ENCODE results near the gene LEKR1. TPM values are rescaled to one million over a fixed set of nuclear protein-coding genes. Genes with fewer than 3 reads are reported as not detected.

LEKR1 gene
- total RNA-seq, 2 donors from 2014 or later, result 4.2 TPM; not detected in 1

DNA sequence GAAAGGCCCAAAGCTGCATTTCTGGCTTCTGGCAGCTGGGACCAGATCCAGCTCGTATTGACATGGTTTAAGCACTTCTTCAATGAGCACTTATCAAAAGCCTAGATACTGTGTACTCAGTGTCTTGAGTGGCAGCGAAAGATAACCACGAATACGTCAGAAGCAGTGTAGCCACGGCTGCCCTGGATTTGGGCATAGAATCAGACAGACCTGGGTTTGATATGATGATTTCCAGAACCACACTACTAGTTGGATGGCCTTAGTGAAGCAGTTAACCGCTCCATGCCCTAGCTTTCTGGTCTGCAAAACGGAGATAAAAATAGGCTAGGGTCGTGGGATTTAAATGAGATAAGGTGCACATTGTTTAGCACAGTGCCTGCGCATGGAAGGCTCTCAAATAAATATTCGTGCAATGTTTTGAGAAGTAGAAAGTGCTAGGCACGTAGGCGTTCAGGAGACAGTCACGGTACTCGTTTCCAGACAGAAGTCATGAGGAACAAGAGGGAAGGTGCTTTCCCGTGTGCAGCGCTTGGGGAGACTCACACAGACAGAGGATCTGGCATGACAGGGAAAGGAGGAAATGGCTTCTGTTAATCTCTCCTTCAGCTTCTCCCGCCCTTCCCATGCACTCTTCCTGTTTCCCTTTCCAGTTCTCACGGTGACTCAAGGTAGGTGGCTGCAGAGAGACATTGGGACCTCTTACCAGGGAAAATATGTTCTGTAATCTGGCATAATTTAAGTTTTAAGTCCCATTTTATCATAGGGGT lies 263.5 kb downstream of the LEKR1 start:
- H3K4me3 ChIP-seq, result peak overlapping the region; percentile 88
- ATAC-seq (ENCODE audit: insufficient number of reproducible peaks, low FRiP score, low read depth) (no peak), DNase-seq (ENCODE audit: low spot score) (no peak)

DNA sequence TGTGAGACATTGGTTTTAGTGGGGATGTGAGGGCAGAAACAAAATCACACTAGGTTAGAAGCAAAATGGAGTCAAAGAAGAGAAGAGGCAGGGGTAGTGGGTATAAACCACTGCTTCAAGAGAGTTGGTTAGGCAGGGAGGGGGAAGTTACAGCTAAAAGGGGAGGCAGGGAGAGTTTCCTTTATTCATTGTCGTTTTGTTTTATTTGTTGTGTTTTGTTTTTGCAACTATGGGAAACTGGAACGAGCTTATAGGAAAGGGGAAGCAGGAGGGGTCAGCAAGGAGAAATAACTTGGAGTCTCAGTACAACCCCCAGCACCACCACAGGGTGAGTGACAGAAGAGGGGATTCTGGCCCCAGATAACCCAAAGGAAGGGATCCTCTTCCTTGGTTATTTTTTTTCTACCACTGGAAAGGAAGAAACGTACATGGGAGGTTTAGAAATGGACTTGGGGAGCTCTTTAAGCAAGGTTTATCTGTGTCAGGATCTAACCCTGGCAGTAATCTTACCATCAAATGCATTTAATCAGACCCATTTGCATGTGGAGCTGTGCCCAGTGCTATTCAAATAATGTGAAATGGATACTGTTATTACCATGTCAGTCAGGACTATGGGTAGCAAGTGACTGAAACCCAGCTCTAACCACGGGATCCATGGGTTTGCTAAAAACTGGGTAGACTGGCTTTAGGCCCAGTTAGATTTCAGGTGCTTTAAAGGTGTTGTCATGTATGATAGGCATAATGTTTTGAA lies 265.1 kb downstream of the LEKR1 start:
- TF ChIP-seq, protein P1, sequence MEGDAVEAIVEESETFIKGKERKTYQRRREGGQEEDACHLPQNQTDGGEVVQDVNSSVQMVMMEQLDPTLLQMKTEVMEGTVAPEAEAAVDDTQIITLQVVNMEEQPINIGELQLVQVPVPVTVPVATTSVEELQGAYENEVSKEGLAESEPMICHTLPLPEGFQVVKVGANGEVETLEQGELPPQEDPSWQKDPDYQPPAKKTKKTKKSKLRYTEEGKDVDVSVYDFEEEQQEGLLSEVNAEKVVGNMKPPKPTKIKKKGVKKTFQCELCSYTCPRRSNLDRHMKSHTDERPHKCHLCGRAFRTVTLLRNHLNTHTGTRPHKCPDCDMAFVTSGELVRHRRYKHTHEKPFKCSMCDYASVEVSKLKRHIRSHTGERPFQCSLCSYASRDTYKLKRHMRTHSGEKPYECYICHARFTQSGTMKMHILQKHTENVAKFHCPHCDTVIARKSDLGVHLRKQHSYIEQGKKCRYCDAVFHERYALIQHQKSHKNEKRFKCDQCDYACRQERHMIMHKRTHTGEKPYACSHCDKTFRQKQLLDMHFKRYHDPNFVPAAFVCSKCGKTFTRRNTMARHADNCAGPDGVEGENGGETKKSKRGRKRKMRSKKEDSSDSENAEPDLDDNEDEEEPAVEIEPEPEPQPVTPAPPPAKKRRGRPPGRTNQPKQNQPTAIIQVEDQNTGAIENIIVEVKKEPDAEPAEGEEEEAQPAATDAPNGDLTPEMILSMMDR (IDR thresholded peaks at IDR 0.05), result no peak
- DNase-seq (ENCODE audit: low spot score) (no peak), ATAC-seq (ENCODE audit: insufficient number of reproducible peaks, low FRiP score, low read depth) (no peak)
- Histone ChIP-seq H3K27me3 (replicated peaks; ENCODE audit: insufficient read depth) (no peaks in the 10 kb centered on the region), H3K27ac (peak overlapping the region; percentile 1 to 35), H3K4me3 (no peak overlapping the region), H3K36me3 (no peaks in the 10 kb centered on the region), H3K9me3 (no peaks in the 10 kb centered on the region), H3K4me1 (ENCODE audit: control insufficient read depth in 1 of 2, low read depth in 2 of 2) (peaks cover 27 to 54% of the 10 kb centered on the region in 2 donors)

More for the DNA sequence above, 263.5 kb downstream of the LEKR1 start:
- Histone ChIP-seq H3K27me3 (replicated peaks; ENCODE audit: insufficient read depth) (no peaks in the 10 kb centered on the region), H3K27ac (peak overlapping the region; percentile 97 to 99), H3K9me3 (no peaks in the 10 kb centered on the region), H3K36me3 (no peaks in the 10 kb centered on the region), H3K4me1 (ENCODE audit: control insufficient read depth in 1 of 2, low read depth in 2 of 2) (peaks cover 32 to 65% of the 10 kb centered on the region in 2 donors)
- TF ChIP-seq, protein P1 (IDR thresholded peaks at IDR 0.05), result no peak

DNA sequence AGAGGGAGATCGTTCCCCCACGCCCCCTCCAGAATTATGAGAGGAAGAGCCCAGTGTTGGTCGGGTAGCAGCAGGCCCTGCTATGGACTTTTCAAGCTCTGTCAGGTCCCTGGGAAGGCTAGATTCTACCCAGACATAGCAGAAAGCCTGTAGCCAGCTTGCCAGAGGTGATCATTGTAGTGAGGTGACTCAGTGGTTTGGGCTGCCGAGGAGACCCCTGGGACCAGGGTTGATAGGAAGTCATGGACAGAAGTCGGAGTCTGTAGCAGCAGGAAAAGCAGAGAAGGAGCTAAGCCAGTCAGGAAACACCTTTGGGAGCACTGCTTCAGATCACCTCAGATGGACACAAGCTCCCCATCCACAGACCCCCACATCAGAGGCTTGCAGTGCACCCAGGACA lies 266.1 kb downstream of the LEKR1 start:
- TF ChIP-seq, protein P1 (IDR thresholded peaks at IDR 0.05), result no peak
- ATAC-seq (ENCODE audit: insufficient number of reproducible peaks, low FRiP score, low read depth) (no peak), DNase-seq (ENCODE audit: low spot score) (no peak)
- Histone ChIP-seq H3K4me1 (ENCODE audit: control insufficient read depth in 1 of 2, low read depth in 2 of 2) (peaks cover 18 to 44% of the 10 kb centered on the region in 2 donors), H3K4me3 (no peak overlapping the region), H3K36me3 (no peaks in the 10 kb centered on the region), H3K27ac (peak overlapping the region; percentile 1 to 32), H3K9me3 (no peaks in the 10 kb centered on the region), H3K27me3 (replicated peaks; ENCODE audit: insufficient read depth) (no peaks in the 10 kb centered on the region)

DNA sequence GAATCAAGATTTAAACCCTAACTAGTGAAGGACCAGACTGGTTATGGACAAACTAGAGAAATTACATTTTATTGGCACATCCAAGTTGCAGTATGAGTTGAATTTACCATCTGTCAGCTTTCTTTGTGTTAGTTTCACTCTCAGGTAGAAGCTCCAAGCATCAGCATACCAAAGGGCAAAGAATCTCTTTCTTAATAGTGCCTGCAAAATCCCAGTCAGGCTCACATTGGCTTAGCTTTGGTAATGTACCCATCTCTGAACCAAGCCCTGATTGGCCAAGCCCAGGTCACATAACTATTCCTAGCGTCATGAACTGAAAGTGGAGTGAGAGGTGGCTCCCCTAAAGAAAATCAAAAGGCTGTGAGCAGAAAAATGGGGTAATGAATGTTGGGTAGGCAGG lies 266.9 kb downstream of the LEKR1 start:
- DNase-seq (ENCODE audit: low spot score) (no peak), ATAC-seq (ENCODE audit: insufficient number of reproducible peaks, low FRiP score, low read depth) (no peak)
- Histone ChIP-seq H3K4me3 (no peak overlapping the region), H3K27me3 (replicated peaks; ENCODE audit: insufficient read depth) (no peaks in the 10 kb centered on the region), H3K27ac (no peak overlapping the region), H3K4me1 (ENCODE audit: control insufficient read depth in 1 of 2, low read depth in 2 of 2) (peaks cover 9 to 36% of the 10 kb centered on the region in 2 donors), H3K36me3 (no peaks in the 10 kb centered on the region), H3K9me3 (no peaks in the 10 kb centered on the region)
- TF ChIP-seq, protein P1 (IDR thresholded peaks at IDR 0.05), result no peak

DNA sequence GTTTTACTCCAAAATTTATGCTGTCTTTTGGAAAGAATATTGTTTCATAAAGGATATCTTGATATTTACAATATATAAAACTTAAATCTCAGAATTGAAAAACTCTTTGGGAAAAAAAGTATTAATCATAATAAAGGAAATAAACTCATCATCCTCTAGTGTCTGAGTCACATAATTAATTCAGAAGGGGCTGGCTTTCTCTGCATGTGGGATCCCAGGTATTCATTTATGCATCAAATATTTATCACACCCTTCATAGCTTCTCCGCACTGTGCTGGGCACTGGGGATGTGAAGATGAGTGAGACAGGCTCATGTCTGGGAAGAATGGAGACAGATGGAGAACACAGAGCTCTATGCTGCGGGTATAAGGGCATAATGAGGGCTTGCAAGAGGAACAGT lies 268.1 kb downstream of the LEKR1 start:
- no peak for DNase-seq (ENCODE audit: low spot score)
- Histone ChIP-seq H3K36me3 (no peaks in the 10 kb centered on the region), H3K27me3 (replicated peaks; ENCODE audit: insufficient read depth) (no peaks in the 10 kb centered on the region), H3K4me1 (ENCODE audit: control insufficient read depth in 1 of 2, low read depth in 2 of 2) (peaks cover 8 to 35% of the 10 kb centered on the region in 2 donors), H3K9me3 (no peaks in the 10 kb centered on the region), H3K27ac (no peak overlapping the region), H3K4me3 (no peak overlapping the region)
- TF ChIP-seq, protein P1 (IDR thresholded peaks at IDR 0.05), result no peak
- ATAC-seq (ENCODE audit: insufficient number of reproducible peaks, low FRiP score, low read depth), result no peak
